Jurkat, Clone E6-1 (cell line): ENCODE data around the gene UTP25. TPM values are rescaled to one million over a fixed set of nuclear protein-coding genes. Genes with fewer than 3 reads are reported as not detected.
"Not testable (repeated sequence)": the region's sequence is repeated elsewhere in the genome, so short reads cannot be mapped to it uniquely, and the experiment has no call there.

Experiments used
- DNase-seq: peaks from one replicate; pipeline ENCODE4 v3.0.0-alpha.2; 2011; ENCODE audit warnings: low read depth, low spot score
- H3K4me3 ChIP-seq: 2 replicates; pipeline ENCODE4 v1.5.1; 2011; ENCODE audit warnings: mild to moderate bottlenecking, low read length, control low read depth, moderate library complexity
- polyA plus RNA-seq: library from polyadenylated mRNA; unstranded; fragments of >200 nt; gene quantifications from one replicate; pipeline ENCODE4 v1.2.1, GENCODE V29; 2012; ENCODE audit warnings: missing spikeins; ENCODE audit not compliant: insufficient read length, insufficient read depth

Gene UTP25
- polyA plus RNA-seq: 5.8 TPM

DNA sequence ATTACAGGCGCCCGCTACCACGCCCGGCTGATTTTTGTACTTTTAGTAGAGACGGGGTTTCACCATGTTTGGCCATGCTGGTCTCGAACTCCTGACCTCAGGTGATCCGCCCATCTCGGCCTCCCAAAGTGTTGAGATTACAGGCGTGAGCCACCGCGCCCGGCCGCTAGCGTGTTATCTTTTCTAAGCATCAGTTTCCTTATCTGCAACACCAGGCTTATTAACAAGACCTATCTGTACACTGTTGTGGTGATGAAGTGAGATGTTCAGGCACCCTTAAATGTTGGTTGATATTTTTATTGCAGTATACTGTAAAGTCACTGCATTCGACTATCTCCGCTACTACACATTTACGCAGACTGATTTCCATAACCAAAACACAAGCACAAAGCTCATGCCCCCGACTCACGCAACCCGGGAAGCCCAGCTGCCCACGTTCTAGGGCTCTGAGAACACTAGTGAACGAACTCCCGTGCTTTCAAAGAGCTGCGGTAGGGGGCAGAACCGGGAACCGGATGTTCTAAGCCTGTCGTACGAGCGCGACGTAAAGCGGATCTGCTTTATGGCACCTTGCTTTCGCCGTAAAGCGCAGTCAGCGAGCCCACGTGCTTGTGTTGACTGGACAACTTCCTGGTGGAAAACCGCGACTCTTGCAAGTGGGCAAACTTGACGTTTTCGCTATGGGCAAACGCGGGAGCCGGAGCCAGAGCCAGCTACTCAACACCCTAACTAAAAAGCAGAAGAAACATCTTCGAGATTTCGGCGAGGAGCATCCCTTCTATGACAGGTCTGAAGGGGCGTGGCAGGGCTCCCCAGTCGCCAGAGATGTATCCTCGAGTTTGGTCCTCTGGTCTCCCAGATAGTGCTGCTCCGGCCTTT, at the start of gene UTP25:
Gene UTP25, plus strand, starts transcription at position 589 of the 879 bp plus-strand sequence. Its CDS starts 92 bp downstream, at position 681.
- peak within 1 kb of the TSS; percentile 94 for H3K4me3 ChIP-seq
- DNase-seq: peak; percentile 97

DNA sequence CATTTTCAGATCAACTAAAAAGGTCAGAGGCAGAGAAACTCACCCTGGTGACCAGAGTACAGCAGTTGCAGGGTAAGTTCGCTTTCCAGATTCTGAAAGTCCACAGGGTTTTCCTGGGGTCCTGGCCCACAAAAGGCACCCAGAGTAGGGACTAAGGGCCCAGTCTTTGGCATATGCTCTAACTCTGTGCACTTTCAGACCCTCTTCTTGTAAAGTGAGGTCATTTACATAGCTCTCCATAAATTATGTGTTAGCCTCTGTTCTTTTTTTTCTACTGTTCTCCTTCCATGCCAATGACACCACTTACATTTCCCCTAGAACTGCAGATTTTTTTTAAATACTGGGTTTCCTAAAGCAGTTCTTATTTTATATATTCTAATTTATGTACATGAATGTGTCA, 49.7 kb upstream of the UTP25 start:
- no peak overlapping the region for H3K4me3 ChIP-seq
- DNase-seq: no peak

DNA sequence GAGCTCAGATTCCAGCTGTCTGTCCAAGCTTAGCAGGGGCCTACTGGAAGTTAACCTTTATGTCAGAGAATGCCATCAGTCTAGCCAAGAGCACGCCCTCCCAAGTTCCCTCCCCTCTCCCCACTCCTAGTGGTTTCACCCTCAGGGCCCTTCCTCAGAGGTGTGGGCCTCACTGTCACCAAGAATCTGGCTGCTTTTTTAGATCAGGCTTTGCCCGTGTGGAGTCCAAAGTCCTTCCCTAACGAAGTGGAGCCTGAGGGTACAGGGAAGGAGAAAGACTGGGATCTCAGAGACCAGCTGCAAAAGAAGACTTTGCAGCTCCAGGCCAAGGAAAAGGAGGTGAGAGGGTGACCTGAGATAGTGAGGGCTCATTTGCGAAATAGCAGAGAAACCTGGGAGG, 47.5 kb upstream of the UTP25 start:
- no peak overlapping the region for H3K4me3 ChIP-seq
- DNase-seq: no peak

DNA sequence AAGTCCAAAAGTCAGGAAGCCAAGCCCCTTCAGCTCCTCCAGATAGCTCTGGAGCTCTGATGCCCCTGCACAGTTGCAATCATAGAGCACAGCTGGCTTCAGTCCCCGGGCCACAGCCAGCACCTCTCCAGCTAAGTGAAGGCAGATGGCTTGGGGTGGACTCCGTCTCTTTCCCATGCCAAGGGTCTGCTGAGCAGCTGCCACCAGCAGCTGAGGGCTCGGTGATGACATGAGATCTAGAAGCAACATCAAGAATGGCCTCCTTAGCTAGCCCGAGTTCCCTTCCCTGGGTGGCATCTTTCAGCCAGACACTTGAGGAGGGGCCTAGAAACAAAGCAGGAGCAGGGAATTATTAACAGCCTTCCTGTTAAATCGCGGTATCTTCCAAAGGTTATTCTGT, 44.4 kb upstream of the UTP25 start:
- no peak for DNase-seq
- peak overlapping the region; percentile 64 for H3K4me3 ChIP-seq

GRCh38 chr1:209784265-209785169, 43.3 kb upstream of the UTP25 start, which contains the start of gene C1orf74:
Gene C1orf74 (minus strand): TSS chr1:209784559. CDS start chr1:209783634, 925 bp downstream.
- DNase-seq: peak; percentile 96
- peak within 1 kb of the TSS; percentile 64 for H3K4me3 ChIP-seq

GRCh38 chr1:209785592-209785991, 42.2 kb upstream of the UTP25 start:
- H3K4me3 ChIP-seq: no peak overlapping the region
- no peak for DNase-seq

GRCh38 chr1:209786146-209786545, 41.6 kb upstream of the UTP25 start:
- H3K4me3 ChIP-seq: no peak overlapping the region
- DNase-seq: no peak

- no peak overlapping the region for H3K4me3 ChIP-seq
- DNase-seq: no peak
Measured at GRCh38 chr1:209787551-209787950, 40.2 kb upstream of the UTP25 start.

DNA sequence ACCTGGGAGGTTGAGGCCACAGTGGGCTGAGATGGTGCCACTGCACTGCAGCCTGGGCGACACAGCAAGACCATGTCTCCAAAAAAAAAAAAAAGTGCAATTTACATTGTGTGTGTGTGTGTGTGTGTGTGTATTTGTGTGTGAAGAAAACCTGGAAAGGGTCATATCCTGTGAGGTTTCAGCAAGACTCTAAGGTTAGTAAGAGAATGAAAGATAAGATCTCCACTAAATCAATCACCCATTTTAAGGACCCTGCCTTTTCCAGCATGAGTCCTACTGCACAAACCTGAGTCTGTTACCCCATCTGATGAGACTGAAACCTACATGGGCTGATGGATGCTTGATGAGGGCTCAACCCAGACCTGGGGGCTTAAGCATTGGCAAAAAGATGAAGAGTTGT, 38.5 kb upstream of the UTP25 start:
- DNase-seq: no peak

DNA sequence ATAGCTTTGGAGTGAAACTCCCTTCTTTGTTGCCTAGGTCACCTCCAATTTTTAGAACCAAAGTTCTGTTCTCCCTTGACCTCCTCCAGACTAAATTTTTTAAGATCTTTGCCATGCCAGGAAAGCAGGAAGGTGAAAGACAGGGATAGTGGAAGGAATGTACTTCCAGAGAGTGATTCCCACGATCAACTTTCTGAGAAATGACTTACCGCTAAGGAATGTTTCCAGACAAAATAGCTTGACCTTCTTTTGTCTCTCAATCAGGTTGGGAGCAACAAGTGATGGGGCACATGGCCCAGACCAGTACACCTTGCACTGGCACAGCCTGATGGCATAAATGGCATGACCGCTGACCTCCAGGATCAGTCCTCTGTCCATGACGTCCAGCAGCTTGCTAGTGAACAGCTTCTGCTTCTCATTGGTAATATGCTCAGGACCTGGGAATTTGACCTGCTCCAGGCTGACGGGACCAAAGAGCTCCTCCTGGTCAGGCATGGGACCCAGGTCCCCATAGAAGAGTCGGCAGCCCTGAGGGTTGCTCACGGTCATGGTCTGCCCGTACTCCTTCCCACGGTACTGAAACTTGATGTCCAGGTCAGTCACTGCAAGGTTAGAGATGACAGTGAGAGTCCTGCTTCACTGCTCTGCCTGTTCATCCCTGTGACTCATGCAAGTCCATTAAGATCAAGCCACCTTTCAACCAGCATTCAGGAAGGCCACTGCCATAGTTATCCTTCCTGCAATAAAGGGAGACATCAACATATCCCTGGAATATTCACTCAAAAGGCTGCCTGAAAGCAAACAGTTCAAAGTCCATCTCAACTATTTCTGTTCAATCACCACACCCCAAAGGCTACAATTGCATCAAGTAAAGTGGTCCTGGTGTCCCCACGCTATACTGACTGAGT, 37.2 kb upstream of the UTP25 start:
- H3K4me3 ChIP-seq: no peak overlapping the region
- DNase-seq: no peak

More for the DNA sequence above, 38.5 kb upstream of the UTP25 start:
- H3K4me3 ChIP-seq: no peak overlapping the region

GRCh38 chr1:209791920-209792319, 35.9 kb upstream of the UTP25 start:
- H3K4me3 ChIP-seq: no peak overlapping the region
- no peak for DNase-seq

GRCh38 chr1:209793711-209794110, 34.1 kb upstream of the UTP25 start:
- DNase-seq, H3K4me3 ChIP-seq: not testable (repeated sequence)

- no peak for DNase-seq
Measured at GRCh38 chr1:209797978-209798639, 29.7 kb upstream of the UTP25 start.

GRCh38 chr1:209800984-209801834, 26.6 kb upstream of the UTP25 start:
- H3K4me3 ChIP-seq: no peak overlapping the region
- no peak for DNase-seq

More at GRCh38 chr1:209797978-209798639, 29.7 kb upstream of the UTP25 start:
- no peak overlapping the region for H3K4me3 ChIP-seq

GRCh38 chr1:209802117-209802779, 25.5 kb upstream of the UTP25 start:
- no peak overlapping the region for H3K4me3 ChIP-seq
- DNase-seq: no peak

DNA sequence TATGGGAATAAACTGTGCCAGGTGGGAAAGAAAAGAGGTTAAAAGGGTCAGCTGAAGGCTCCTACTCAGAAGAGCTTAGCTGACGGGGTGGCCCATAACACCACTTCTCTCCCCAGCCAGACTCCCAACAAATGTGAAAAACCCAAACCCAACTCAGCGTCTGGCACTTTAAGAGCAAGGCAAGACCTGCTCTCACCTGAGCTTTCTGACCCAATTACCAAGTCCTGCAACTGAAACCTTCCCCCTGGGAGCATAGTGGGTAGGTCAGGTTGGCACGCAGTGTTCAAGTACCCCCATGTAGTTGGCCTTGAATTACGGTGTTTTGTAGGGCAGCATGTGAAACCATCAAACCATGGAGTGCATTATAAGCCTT, 25.0 kb upstream of the UTP25 start:
- no peak for DNase-seq
- H3K4me3 ChIP-seq: no peak overlapping the region

- no peak for DNase-seq
- H3K4me3 ChIP-seq: no peak overlapping the region
Measured at GRCh38 chr1:209803568-209803967, 24.2 kb upstream of the UTP25 start.
